Measurements from ENCODE around the gene FAM3A. TPM values are rescaled to one million over a fixed set of nuclear protein-coding genes. Genes with fewer than 3 reads are reported as not detected.

Gene FAM3A
- total and polyA plus RNA-seq, 9 of the 15 experiments (the other 6 are each of a cell fraction or from before 2014, with no cell fraction given), result 0.75 to 70.6 (median 27.0) TPM

DNA sequence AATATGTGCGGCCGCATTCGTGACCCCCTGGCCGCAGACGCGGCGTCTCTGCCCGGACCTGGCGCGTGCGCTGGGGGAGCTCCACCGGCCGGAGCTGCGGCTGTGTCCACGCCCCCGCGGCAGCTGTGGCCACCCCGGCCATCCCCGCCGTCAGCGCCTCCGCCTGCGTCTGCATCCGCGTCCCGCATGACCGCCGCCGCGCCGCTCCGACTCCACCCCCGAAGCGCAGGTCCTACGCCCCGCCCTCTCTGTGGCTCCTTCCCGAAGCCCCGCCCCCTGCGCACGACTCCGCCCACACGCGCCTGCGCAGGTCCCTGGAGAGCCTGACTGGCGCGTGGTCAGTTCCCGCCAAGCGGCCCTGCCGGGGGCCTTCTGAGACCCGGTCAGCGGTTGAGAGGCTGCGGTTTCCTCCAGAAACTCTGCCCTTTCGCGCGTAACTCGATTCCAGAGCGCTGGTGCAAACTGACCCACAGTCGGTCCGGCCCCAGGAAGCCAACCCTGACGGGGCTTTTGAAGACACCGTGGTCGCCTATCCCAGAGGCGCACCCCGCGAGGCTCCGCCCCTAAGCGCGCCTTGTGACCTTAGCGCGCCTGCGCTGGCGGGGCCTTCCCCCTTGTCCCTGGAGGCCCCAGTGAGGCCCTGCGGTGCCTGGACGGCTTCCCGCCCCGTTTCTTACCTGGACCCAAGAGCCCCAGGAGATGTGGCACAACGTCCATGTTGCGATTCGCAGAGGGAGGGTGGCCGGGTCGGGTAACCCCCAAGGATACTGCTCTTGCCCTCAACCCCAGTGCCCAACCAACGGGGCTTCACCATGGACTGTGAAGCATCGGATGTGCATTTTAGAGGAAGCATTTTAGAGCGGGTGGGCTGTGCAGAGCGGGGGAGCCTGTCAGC lies 37.1 kb downstream of the FAM3A start, which contains the start of gene LAGE3 (continued):
- peak; percentile 59 for TF ChIP-seq VEZF1 (CRISPR knock-in tag; IDR thresholded peaks at IDR 0.05)
- peak; percentile 89 for TF ChIP-seq MEIS2 (IDR thresholded peaks at IDR 0.05; ENCODE audit: partially characterized antibody)
- 0 out of 2 replicates have a peak, but pooled peaks have one; percentile 56 for TF ChIP-seq NR3C1 (CRISPR knock-in tag; IDR thresholded peaks at IDR 0.05)
- peak; percentile 57 for TF ChIP-seq TBP (optimal IDR thresholded peaks at IDR 0.05; ENCODE audit: low read depth, low read length)
- TF ChIP-seq, protein P1, sequence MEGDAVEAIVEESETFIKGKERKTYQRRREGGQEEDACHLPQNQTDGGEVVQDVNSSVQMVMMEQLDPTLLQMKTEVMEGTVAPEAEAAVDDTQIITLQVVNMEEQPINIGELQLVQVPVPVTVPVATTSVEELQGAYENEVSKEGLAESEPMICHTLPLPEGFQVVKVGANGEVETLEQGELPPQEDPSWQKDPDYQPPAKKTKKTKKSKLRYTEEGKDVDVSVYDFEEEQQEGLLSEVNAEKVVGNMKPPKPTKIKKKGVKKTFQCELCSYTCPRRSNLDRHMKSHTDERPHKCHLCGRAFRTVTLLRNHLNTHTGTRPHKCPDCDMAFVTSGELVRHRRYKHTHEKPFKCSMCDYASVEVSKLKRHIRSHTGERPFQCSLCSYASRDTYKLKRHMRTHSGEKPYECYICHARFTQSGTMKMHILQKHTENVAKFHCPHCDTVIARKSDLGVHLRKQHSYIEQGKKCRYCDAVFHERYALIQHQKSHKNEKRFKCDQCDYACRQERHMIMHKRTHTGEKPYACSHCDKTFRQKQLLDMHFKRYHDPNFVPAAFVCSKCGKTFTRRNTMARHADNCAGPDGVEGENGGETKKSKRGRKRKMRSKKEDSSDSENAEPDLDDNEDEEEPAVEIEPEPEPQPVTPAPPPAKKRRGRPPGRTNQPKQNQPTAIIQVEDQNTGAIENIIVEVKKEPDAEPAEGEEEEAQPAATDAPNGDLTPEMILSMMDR (IDR thresholded peaks at IDR 0.05 in 2 of 3, conservative IDR thresholded peaks at IDR 0.05 in 1 of 3; ENCODE audit: insufficient read depth in 2 of 3, low read depth in 1 of 3, low read length in 3 of 3), result no peak; a peak in 1 of 6 replicates
- TF ChIP-seq GATAD2B (IDR thresholded peaks at IDR 0.05; ENCODE audit: borderline replicate concordance), result peak; percentile 59; the same call in 1 of the 2 replicates
- TF ChIP-seq HIVEP1 (CRISPR knock-in tag; IDR thresholded peaks at IDR 0.05), result no peak
- peak; percentile 64 for TF ChIP-seq CCNT2 (IDR thresholded peaks at IDR 0.05; ENCODE audit: borderline replicate concordance, extremely low read depth, insufficient read length, low read depth, low read length)
- TF ChIP-seq YY1 (IDR thresholded peaks at IDR 0.05; ENCODE audit: borderline replicate concordance in 1 of 3, control insufficient read depth in 1 of 3, extremely low read depth in 1 of 3, insufficient read depth in 3 of 3, insufficient read length in 1 of 3, insufficient replicate concordance in 2 of 3, low read depth in 1 of 3, low read length in 2 of 3), result peak in 1 of 3 experiments; percentile 71
- no peak for TF ChIP-seq FOSL1 (tag; conservative IDR thresholded peaks at IDR 0.05)
- peak in 1 of 2 experiments; percentile 48; a peak in 1 of 4 replicates for TF ChIP-seq NONO (IDR thresholded peaks at IDR 0.05; ENCODE audit: low read depth in 2 of 2, low read length in 1 of 2)
- no peak for TF ChIP-seq JUNB (CRISPR knock-in tag; conservative IDR thresholded peaks at IDR 0.05)
- no peak for TF ChIP-seq ZNF764 (CRISPR knock-in tag; IDR thresholded peaks at IDR 0.05; ENCODE audit: low read depth)
- TF ChIP-seq KLF13 (tag; IDR thresholded peaks at IDR 0.05; ENCODE audit: borderline replicate concordance, low read depth), result peak; percentile 7; the same call in 1 of the 2 replicates
- no peak for TF ChIP-seq PRMT5 (CRISPR knock-in tag; IDR thresholded peaks at IDR 0.05)
- TF ChIP-seq CCAR2 (IDR thresholded peaks at IDR 0.05; ENCODE audit: low read depth, low read length), result no peak
- TF ChIP-seq BRF2 (IDR thresholded peaks at IDR 0.05; ENCODE audit: borderline replicate concordance, insufficient read depth, insufficient read length), result no peak
- no peak for TF ChIP-seq SMARCA4 (IDR thresholded peaks at IDR 0.05)
- TF ChIP-seq FOXJ2 (tag; IDR thresholded peaks at IDR 0.05), result no peak
- TF ChIP-seq PHB2 (IDR thresholded peaks at IDR 0.05; ENCODE audit: low read depth), result no peak
- no peak for TF ChIP-seq TEAD2 (tag; IDR thresholded peaks at IDR 0.05)
- peak in 1 of 2 experiments; percentile 26; a peak in 1 of 4 replicates for TF ChIP-seq HDAC1 (IDR thresholded peaks at IDR 0.05)
- 0 out of 2 replicates have a peak, but pooled peaks have one; percentile 33 for TF ChIP-seq KLF1 (tag; IDR thresholded peaks at IDR 0.05)
